GM21723 (cell line): ENCODE results near the gene ZSCAN9.
A peak's percentile ranks its signal among the peaks of the same experiment; 100 is the strongest.

Source experiments
- ATAC-seq: cut with Tn5 transposase; IDR thresholded peaks from one replicate; pipeline ENCODE4 v1.9.1; 2021; ENCODE audit warnings: mild to moderate bottlenecking, moderate library complexity; ENCODE audit not compliant: unreplicated experiment

Gene ZSCAN9

DNA sequence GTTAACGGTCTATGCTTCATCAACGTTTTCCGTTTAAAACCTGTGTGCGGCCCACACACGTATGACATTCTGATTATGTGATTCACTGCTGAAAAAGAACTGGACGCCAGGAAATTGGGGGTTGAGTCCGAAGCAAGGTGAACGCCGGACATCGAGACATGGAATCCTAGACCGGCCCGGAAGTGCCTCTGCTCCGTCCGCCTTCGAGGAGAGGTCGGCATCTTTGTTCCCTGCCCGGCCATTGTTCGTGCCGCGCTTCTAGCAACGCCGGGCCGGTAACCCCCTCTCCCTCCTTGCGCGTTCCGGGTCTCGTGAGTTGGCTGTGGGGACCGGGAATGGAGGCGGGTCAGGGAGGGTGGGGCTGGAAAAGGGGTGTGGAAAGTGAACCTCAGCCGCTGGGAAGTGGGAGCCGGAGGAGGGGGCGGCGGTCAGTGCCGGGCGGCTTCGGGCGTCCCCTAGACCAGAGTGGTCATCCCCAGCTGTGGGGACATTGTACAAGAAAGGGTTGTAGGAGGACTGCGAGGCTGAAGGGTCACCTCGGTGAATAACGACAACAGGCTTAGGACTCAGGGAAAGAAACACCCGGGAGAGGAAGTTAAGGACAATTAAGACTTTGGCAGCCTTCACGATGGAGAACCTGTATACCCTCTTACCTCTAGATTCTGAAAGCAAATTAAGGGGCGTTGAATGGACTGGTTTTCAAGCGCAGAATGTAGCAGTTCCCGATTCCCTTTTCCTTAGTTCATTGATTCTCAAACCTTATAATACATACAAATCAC lies at the start of gene ZSCAN9:
Gene ZSCAN9, plus strand, starts transcription at position 220 of the 779 bp plus-strand sequence. CDS start 1,810 bp downstream, outside the sequence.
- peak; percentile 82 for ATAC-seq

DNA sequence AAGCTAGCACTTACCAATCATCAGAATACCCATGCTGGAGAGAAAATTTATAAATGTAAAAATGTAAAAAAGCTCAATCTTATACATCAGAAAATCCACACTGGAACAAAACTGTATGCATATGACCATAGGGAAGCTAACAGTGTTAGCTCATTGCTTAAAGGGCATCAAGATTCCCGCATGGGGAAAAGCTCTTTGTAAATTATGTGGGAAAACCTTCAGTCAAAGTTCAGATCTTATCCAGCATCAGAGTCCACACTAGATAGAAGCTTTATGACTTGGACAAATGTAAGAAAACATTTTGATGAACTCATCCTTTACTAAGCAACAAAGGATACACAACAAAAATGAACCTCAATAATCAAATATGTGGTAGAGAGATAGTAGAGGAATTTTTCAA lies 48.7 kb upstream of the ZSCAN9 start:
- ATAC-seq: no peak

GRCh38 chr6:28182255-28182654 lies 42.8 kb upstream of the ZSCAN9 start:
- ATAC-seq: no peak

DNA sequence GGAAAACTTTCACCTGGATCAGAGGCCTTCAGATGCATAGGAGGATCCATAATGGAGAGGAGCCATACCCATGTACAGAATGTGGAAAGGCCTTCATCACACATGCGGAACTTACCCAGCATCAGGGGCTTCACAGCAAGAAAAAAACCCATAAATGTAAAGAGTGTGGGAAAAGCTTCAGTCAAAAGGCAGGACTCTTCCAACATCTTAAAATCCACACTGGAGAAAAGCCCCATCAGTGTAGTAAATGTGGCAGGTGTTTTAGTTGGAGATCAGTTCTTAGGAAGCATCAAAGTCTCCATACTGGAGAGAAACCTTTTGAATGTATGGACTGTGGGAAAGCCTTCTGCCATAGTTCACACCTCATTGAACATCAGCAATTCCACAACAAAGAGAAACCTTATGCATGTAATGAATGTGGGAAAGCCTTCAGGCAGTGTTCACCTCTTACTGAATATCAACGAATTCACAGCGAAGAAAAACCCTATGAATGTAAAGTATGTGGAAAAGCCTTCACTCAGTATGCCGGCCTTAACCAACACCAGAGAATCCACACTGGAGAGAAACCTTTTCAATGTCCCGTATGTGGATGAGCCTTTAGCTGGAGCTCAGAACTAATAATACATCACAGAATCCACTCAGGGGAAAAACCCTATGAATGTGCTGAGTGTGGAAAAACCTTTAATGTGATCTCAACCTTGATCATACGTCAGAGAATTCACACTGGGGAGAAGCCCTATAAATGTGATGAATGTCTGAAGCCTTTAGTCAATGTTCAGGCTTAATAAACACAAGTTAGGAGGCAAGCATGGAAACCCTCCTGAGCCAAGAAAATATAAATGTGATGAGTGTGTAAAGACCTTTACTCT lies 36.7 kb upstream of the ZSCAN9 start:
- ATAC-seq: no peak

DNA sequence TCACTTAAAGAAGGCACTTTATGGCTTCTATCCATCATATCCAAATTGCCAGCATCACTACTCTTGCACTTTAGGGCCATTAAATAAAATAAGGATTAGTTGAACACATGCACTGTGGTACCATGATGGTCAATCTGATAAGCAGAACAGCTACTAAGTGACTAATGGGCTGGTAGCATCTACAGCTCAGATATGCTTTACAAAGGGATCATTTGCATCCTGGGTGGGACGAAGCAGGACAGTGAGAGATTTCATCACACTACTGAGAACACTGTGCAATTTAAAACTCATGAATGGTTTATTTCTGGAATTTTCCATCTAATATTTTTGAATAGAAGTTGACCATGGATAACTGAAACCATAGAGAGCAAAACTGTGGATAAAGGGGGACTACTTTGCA lies 25.1 kb upstream of the ZSCAN9 start:
- ATAC-seq: no peak

GRCh38 chr6:28203201-28203600 lies 21.9 kb upstream of the ZSCAN9 start:
- no peak for ATAC-seq

DNA sequence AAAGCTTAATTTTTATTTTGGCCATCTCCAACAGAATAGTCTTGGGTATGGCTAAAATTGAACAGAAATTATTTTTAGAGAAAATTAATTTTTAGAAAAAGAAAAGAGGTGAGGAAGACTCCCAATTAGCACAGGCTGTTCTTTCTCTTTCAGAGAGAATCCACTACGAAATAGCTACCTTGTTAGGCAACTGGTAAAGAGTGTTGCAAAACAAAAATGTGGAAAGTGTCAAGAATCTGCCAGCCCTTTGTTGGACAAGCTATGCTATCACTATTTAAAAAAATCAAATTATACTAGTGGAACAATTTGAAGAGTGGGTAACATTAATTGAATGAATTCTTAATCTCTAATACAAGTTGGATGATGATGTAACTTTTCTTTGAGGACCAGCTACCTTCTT lies 19.2 kb upstream of the ZSCAN9 start:
- ATAC-seq: no peak

GRCh38 chr6:28206527-28206926 lies 18.5 kb upstream of the ZSCAN9 start:
- no peak for ATAC-seq

- ATAC-seq: no peak
These were observed 18.1 kb upstream of the ZSCAN9 start for GRCh38 chr6:28206928-28207509.

DNA sequence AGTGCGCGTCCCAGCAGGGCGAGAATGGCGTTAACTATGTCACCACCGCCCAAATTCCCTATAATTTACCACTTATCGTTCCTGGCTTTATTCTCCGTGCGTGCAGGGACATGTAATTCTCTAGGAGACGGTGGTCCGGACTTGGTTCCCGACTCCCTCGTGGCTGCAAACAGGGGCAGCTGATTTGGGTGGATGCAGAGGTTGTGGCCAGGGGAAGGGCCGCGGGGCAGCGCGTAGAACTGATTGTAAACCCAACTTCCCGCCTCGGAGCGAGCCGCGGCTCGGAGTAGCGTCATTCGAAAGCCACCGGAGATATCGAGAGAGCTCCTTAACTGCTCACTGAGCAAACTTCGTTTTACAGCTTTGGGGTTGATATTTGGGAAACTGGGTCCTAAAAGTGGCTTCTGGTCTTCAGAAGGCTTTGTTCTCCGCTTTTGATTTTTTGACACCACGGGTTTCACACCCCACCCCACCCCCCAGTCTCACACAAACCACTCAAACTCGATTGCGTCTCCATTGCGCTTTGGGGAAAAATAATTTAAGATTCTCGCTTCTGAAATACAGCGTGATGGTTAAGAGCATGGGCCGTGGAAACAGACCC lies 17.5 kb upstream of the ZSCAN9 start:
- no peak for ATAC-seq

- ATAC-seq: no peak
These were observed 16.9 kb upstream of the ZSCAN9 start for GRCh38 chr6:28208111-28208659.

DNA sequence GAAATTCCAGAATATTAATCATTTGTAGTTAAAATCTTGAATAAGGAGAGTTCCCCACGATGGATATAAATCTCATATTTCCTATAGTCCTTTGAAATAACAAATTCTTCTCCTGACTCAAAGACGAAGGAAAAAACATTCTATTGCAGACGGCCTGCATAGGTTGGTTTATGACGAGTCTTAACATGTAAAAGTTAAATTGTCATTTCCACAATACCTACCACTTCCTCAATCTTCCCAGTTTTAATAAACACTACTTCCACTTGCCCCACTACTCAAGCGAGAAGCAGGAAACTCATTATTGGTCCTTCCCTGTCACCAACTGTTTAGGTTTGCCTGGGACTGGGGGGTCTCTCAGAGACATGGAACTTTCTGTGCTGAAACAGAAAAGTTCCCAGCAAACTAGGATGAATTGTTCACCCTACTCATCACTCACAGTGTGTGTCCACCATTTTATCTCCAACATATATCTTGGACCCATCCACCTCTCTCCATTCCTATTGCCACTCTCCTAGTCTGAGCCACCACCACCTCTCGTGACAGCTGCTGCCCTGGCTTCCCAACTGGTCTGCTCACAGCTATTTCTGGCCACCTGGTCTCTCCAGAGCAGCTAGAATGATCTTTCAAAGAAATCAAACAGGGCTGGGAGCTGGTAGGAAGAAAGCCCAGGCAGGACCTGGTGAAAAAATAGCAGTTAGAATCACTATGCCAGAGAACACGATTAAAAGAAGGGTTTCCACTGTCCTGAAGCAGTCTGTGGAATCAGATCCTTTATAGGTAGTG lies 15.1 kb upstream of the ZSCAN9 start:
- no peak for ATAC-seq

- peak; percentile 33 for ATAC-seq
These were observed 13.1 kb upstream of the ZSCAN9 start for GRCh38 chr6:28211840-28212509.

GRCh38 chr6:28212510-28213212 lies 12.4 kb upstream of the ZSCAN9 start:
- peak; percentile 55 for ATAC-seq

- ATAC-seq: no peak
These were observed 11.9 kb upstream of the ZSCAN9 start for GRCh38 chr6:28213213-28213523.

DNA sequence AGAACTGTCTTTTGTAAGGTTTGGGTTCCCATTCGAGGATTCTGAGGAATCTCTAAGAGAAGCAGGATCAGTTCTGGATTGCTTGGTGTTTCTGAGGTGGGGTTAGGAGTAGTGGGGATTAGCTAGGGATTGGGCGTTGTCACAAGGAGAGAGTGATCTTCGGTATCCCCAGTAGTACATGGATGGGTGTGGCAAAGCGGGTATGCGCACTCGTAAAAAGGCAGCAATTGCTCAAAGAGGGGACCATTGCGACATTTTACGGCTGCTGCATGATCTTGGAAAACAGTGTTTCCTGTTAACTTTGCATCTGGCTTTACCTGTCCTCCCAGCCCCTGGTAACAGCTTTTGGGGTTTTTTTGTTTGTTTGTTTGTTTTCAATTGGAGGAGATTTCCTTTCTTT lies 9.7 kb upstream of the ZSCAN9 start:
- ATAC-seq: no peak

- ATAC-seq: no peak
These were observed 7.2 kb upstream of the ZSCAN9 start for GRCh38 chr6:28217890-28218289.

DNA sequence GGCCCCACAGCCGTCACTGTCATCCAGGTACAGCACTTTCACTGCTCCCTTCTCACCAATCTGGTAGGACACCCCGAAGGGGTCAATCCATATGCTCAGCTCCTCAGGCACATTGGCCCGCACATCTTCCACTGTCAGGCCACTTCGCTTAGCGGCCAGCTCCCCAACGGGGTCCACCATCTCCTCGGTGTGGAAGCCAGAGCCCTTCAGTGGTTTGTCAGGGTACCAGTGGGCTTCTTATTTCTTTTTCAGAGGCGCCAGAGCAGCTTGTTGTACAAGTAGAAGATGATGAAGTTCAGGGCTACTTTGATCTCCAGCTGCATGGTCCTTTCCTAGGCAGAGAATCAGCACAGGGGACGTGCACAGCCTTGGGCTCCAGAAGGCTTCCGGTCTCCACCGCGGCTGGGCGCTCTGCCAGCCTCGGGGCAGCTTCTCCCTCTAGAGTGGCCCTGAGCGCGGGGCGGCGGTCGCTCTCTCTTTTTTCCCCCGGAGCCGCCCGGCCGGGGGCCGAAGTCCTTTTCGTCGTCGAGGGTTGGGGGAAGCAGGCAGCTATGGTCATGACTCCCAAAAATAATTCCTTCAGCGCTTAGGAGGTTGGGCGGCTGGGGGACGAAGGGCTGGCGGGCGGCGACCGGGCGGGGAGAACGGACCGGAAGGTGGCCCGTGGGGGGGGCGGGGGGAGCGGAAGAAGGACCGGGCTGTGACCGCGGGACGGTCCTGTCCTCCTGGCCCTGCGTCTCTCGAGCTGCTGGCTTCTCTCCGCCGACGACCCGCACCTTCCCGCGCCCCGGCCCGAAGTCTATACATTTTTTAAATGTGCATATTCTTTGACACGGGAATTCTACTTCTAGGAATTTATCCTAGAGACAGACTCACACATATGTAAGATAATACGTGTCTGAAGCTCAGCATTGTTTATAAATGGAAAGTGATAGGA lies 6.5 kb upstream of the ZSCAN9 start:
- ATAC-seq: peak; percentile 72
